ENCODE measurements around the gene ARHGEF7.
"Not testable (repeated sequence)": the region's sequence is repeated elsewhere in the genome, so short reads cannot be mapped to it uniquely, and the experiment has no call there.

Gene ARHGEF7

DNA sequence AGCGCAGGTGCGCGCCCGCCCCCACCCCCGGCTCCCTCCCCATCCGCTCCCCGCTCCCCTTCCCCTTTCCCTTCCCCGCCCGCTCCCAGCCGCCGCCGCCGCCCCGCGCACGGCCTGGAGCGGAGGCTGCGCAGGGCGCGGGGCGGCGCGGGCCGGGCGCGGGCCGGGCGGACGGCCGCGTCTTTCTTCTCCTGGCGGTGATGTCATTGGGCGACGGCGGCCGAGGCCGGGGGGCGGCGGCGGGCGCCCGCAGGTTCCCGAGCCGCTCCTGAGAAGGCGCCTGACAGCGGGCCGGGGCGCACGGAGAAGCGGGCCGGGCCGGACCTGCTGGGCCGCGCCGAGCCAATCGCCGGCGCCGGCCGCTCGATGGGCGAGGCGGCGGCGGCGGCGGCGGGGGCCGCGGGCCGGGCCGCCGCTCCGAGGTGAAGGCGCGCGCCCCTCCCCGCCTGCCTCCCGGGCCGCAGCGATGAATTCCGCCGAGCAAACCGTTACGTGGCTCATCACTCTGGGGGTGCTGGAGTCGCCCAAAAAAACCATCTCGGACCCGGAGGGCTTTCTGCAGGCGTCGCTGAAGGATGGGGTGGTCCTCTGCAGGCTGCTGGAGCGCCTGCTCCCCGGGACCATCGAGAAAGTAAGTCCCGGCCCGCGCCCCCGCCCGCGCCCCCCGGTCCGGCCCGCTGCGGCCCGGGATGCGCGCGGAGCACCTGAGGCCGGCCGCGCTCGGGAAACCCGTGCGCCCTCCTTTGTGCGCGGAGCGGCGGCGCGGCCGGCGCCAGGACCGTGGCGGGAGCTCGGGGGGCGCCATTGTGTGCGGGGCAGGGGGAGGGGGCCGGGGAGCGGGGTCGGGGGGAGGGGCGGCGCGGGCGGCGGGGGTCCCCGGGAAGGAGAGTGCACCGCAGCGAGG, at the start of gene ARHGEF7:
ARHGEF7 (plus strand) TSS at position 250 of the 904 bp plus-strand sequence; CDS start at position 467, 217 bp downstream.
- DNase-seq = no peak

GRCh38 chr13:111065698-111066097, 49.4 kb upstream of the ARHGEF7 start:
- DNase-seq = no peak

- no peak for DNase-seq
Observed at GRCh38 chr13:111066544-111066943, 48.6 kb upstream of the ARHGEF7 start.

- no peak for DNase-seq
Observed at GRCh38 chr13:111068009-111068350, 47.1 kb upstream of the ARHGEF7 start.

DNA sequence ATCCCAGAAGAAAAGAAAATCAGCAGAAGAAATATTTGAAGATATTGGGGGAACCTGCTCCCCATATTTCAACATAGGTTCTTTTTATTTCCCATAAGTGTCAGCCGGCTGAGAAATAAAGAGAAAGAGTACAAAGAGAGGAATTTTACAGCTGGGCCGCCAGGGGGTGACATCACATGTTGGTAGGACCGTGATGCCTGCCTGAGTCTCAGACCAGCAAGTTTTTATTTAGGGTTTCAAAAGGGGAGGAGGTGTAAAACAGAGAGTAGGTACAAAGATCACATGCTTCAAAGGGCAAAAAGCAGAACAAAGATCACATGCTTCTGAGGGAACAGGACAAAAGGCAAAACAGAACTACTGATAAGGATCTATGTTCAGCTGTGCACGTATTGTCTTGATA, 44.0 kb upstream of the ARHGEF7 start:
- not testable (repeated sequence) for DNase-seq

DNA sequence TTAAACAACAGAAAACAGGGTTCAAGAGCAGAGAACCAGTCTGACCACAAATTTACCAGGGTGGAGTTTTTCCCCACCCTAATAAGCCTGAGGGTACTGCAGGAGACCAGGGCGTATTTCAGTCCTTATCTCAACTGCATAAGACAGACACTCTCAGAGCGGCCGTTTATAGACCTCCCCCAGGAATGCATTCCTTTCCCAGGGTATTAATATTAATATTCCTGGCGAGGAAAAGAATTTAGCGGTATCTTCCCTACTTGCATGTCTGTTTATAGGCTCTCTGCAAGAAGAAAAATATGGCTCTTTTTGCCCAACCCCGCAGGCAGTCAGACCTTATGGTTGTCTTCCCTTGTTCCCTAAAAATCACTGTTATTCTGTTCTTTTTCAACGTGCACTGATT, 43.6 kb upstream of the ARHGEF7 start:
- not testable (repeated sequence) for DNase-seq

DNA sequence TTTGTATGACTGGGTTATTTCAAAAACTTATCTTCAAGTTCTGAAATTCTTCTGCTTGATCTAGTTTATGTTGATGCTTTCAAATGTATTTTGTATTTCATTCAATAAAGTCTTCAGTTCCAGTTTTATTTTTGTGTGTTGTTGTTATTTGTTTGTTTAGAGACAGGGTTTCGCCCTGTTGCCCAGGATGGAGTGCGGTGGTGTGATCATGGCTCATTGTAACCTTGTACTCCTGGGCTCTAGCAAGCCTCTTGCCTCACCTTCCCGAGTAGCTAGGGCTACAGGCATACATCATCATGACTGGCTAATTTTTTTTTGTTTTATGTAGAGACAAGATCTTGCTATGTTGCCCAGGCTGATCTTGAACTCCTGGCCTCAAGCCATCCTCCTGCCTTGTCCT, 40.3 kb upstream of the ARHGEF7 start:
- no peak for DNase-seq

- DNase-seq = no peak
Observed at GRCh38 chr13:111076155-111077013, 38.7 kb upstream of the ARHGEF7 start.

DNA sequence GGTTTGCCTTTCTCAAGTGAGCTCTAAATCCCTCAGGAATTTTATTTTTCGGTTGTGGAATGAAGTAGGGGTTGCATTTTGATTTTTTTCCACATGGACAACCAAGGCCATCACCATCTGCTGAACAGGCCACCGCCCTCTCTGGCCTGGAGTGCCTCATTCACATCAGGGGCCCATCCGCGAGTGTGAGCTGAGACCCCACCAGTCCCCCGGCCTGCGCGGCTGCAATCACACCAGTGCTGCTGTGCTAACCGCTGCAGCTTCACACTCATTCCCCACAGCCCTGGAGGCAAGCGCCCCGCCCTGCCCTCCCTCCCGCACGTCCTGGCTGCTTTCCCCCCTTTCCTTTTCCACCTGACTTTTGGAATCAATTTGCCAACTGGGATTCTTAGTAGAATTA, 35.7 kb upstream of the ARHGEF7 start:
- DNase-seq = no peak

DNA sequence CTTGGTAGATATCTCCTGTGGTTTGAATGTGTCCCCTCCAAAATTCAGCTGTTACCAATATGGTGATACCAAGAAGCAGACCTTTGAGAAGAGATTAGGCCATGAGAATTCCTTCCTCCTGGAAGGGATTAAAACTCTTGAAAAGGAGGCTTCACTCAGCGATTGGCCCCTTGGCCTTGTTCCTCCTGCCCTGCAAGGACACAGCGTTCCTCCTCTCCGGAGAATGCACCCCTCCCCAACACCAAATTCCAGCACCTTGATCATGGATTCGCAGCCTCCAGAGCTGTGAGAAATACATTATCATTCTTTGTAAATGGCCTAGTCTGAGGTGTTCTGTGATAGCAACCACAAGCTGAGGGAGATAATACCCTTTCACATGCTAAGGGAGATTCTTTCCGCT, 34.5 kb upstream of the ARHGEF7 start:
- DNase-seq = no peak

- DNase-seq = no peak
Observed at GRCh38 chr13:111082240-111082639, 32.9 kb upstream of the ARHGEF7 start.

- not testable (repeated sequence) for DNase-seq
Observed at GRCh38 chr13:111082769-111083168, 32.3 kb upstream of the ARHGEF7 start.

DNA sequence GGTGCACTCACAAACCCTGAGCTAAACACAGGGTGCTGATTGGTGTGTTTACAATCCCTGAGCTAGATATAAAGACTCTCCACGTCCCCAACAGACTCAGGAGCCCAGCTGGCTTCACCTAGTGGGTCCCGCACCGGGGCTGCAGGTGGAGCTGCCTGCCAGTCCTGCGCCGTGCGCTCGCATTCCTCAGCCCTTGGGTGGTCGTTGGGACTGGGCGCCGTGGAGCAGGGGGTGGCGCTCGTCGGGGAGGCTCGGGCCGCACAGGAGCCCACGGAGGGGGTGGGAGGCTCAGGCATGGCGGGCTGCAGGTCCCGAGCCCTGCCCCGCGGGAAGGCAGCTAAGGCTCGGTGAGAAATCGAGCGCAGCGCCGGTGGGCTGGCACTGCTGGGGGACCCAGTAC, 31.4 kb upstream of the ARHGEF7 start:
- DNase-seq = not testable (repeated sequence)

DNA sequence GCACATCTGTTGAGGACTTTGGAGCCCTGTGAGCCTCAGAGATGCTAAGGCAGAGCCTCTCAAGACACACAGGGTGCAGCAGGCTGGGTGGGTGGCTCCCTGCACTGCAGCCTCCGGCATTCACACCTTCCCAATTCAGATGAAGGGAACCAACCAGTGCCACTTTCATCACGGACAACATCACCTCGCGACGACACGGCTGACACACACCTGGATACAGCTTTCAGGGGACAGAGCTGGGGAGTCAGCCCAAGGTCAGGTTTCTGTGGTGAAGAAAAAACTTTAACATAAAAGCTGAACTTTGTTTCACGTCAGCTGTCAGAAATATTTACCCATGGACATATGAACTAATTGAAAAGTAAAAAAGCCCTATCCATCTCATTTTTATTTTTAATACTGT, 24.9 kb upstream of the ARHGEF7 start:
- no peak for DNase-seq

- no peak for DNase-seq
Observed at GRCh38 chr13:111092685-111093084, 22.4 kb upstream of the ARHGEF7 start.

GRCh38 chr13:111093136-111093535, 22.0 kb upstream of the ARHGEF7 start:
- no peak for DNase-seq

- DNase-seq = no peak
Observed at GRCh38 chr13:111093634-111094033, 21.5 kb upstream of the ARHGEF7 start.

DNA sequence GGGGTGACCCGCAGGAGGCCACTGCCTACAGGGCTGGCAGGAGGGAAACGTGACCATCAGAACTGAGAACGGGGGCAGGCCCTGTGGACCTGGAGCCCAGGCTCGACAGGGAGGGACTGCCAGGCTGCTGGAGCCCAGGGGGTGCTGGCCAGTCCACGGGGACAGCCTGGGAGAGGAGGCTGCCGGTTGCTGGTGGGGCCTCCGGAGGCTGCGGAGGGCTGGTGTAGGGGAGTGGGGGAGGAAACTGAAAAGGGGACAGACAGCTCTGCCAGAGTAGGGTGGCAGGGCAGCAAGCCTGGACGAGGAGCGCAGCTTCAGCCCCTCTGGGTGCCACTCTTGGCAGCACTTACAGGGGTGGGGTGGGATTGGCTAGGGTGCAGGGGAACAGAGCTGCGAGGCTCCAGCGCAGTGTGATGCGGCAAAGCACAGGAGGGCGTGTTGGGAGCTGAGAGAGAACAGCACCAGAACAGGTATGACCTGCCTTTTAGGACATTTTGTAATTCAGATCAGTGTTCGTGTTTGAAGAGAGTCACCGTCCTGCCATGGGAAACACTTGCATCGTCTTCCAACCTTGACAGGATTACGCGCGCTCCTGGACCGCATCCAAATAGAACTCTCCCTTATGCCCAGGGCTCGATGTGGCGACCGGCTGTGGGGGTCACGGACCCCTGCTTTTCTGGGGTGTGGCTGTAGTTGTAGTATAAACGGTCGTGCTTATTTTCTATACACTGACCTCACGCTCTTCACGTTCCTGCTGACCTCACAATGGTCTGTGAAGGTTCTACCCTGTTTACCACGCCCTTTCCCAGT, 19.9 kb upstream of the ARHGEF7 start:
- no peak for DNase-seq

GRCh38 chr13:111095911-111096501, 19.1 kb upstream of the ARHGEF7 start:
- DNase-seq = no peak

DNA sequence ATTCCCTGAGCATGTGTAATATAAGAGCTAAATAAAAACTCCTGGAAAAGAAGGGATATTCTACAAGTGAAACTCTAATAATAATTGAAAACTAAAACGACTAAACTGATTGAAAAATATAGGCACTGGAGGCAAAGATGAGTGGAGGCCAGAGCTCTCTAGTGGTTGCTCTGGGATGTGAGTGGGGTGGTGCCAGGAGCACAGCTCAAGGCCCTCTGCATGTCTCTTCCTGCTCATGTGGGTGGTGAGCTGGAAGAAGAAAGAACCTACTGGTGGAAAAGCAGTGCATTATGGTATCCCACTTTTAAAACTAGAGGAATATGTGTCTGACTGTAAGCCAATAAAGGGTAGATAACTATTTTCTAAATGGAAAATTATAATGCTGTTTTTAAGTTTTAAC, 15.8 kb upstream of the ARHGEF7 start:
- DNase-seq = no peak

- no peak for DNase-seq
Observed at GRCh38 chr13:111110054-111110453, 5.1 kb upstream of the ARHGEF7 start.

- DNase-seq = no peak
Observed at GRCh38 chr13:111111376-111111937, 3.7 kb upstream of the ARHGEF7 start.
